SKM-1 (cell line): ENCODE data around the gene CREB3L1.

Experiments
- DNase-seq: peaks from one replicate; lab custom pipeline; 2025; ENCODE audit not compliant: unreplicated experiment; lab: John Stamatoyannopoulos, UW

The CREB3L1 gene

GRCh38 chr11:46342239-46342638, 64.8 kb downstream of the CREB3L1 start:
- peak; percentile 65 for DNase-seq

- no peak for DNase-seq
These were observed 66.1 kb downstream of the CREB3L1 start for GRCh38 chr11:46343520-46343919.

- DNase-seq = peak; percentile 87
These were observed 67.7 kb downstream of the CREB3L1 start for GRCh38 chr11:46345131-46345597.

GRCh38 chr11:46345881-46346484, 68.5 kb downstream of the CREB3L1 start:
- no peak for DNase-seq

GRCh38 chr11:46346886-46347636, 69.6 kb downstream of the CREB3L1 start, which contains the start of gene DGKZ:
TSS of gene DGKZ (plus strand) at chr11:46347463. CDS start at chr11:46347660, 197 bp downstream.
- peak; percentile 55 for DNase-seq

GRCh38 chr11:46347637-46348311, 70.3 kb downstream of the CREB3L1 start:
- no peak for DNase-seq

GRCh38 chr11:46348566-46349401, 71.3 kb downstream of the CREB3L1 start:
- DNase-seq = no peak

GRCh38 chr11:46350695-46351094, 73.2 kb downstream of the CREB3L1 start:
- no peak for DNase-seq

- DNase-seq = no peak
These were observed 73.7 kb downstream of the CREB3L1 start for GRCh38 chr11:46351148-46351547.

GRCh38 chr11:46351606-46352005, 74.1 kb downstream of the CREB3L1 start:
- no peak for DNase-seq

GRCh38 chr11:46352063-46352841, 74.8 kb downstream of the CREB3L1 start:
- DNase-seq = no peak

- no peak for DNase-seq
These were observed 76.2 kb downstream of the CREB3L1 start for GRCh38 chr11:46353698-46354097.

- DNase-seq = peak; percentile 73
These were observed 79.5 kb downstream of the CREB3L1 start for GRCh38 chr11:46356924-46357482.

GRCh38 chr11:46357483-46357936, 80.0 kb downstream of the CREB3L1 start:
- DNase-seq = no peak

GRCh38 chr11:46359953-46360352, 82.5 kb downstream of the CREB3L1 start:
- no peak for DNase-seq

GRCh38 chr11:46360878-46361277, 83.4 kb downstream of the CREB3L1 start:
- no peak for DNase-seq

GRCh38 chr11:46361283-46362155, 84.1 kb downstream of the CREB3L1 start:
- peak; percentile 76 for DNase-seq

- DNase-seq = no peak
These were observed 84.9 kb downstream of the CREB3L1 start for GRCh38 chr11:46362156-46363030.
